G401 (cell line): ENCODE measurements around the gene ADGRD1. TPM values are rescaled to one million over a fixed set of nuclear protein-coding genes. Genes with fewer than 3 reads are reported as not detected.
"Not testable (repeated sequence)": the region's sequence is repeated elsewhere in the genome, so short reads cannot be mapped to it uniquely, and the experiment has no call there.

Source experiments
- DNase-seq: peaks from one replicate; pipeline ENCODE4 v3.0.0-alpha.2; 2015; ENCODE audit warnings: low spot score
- in situ Hi-C: cut with HindIII; loops from 2 replicates; pipeline ENCODE4 v1.10.0; 2016; ENCODE audit warnings: low sequenced_read_pairs, mixed read lengths
- total RNA-seq: library from RNA; depleted of rRNA; stranded (reverse); fragments of >200 nt; shearing (Covaris generic); gene quantifications from 2 replicates; pipeline ENCODE4 v1.2.3, GENCODE V29; 2014

ADGRD1 gene
- total RNA-seq, 1 experiment from 2014 or later, result 0.51 TPM

- DNase-seq, result peak; percentile 19
- in situ Hi-C loops, result no loop called here
These were observed 162.9 kb downstream of the ADGRD1 start for GRCh38 chr12:131116468-131117117.

GRCh38 chr12:131117438-131118245, 163.9 kb downstream of the ADGRD1 start:
- in situ Hi-C loops, result no loop called here
- no peak for DNase-seq

DNA sequence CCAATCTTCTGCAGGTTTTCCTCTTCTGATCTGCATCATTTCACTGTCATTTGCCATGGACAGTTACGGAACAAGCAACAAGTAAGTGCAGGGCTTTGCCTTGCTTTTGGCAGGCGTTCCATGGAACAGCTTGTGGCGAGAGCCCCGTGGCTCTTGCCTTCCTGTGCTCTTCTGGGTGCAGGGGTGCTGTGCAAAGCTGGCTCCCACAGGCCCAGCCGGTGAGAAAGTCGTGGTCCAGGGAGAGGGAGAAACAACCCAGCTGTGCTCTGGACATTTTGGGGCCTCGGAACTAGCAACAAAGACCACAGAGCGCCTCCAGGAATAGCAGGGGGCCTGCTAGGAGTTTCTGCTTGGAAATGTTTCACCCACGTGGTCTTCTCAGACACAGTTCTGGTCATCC, 164.7 kb downstream of the ADGRD1 start:
- DNase-seq, result no peak
- in situ Hi-C loops, result no loop called here

- DNase-seq, in situ Hi-C loops: not testable (repeated sequence)
These were observed 165.6 kb downstream of the ADGRD1 start for GRCh38 chr12:131119345-131119744.

DNA sequence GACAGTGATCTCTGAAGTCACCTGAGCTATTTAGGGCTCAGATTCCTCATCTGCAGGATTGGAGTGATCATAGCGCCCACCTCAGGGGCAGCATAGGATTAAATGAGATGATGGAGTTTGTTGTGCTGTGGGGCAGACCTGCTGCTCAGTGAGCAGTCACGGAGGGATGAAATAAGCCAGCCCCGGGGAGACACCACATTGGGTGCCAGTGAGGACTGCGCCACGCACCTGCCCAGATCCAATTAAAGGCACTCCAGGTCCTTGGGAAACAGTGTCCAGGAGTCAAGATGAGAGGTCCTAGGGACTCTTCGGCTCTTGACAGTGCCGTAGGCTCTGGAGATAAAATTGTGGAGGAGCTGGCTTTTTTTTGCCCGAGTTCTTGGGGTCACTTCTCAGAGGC, 166.2 kb downstream of the ADGRD1 start:
- in situ Hi-C loops, result no loop called here

DNA sequence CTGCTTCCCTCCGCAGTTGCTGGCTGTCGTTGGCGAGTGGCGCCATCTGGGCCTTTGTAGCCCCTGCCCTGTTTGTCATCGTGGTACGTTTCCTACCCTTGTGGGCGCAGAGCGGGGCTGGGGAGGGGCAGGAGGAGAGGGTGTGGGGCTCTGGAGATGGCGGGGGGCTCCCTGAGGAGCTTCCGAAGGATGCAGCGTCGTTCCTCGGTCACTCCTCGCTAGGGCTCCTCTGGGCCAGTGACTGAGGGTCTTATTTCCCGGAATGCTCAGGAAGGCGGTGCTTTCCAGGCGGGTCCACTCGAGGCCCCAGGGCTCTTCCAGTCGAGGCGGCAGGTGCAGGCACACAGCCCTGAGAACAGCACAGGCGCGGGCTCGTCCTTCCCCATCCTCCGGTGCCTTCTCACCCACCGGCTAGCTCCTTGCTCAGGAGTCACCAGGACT, 167.1 kb downstream of the ADGRD1 start:
- in situ Hi-C loops, result no loop called here
- DNase-seq, result no peak

More for the DNA sequence above, 166.2 kb downstream of the ADGRD1 start:
- no peak for DNase-seq

GRCh38 chr12:131121705-131122405, 168.1 kb downstream of the ADGRD1 start:
- in situ Hi-C loops, result no loop called here
- no peak for DNase-seq

GRCh38 chr12:131122631-131123030, 168.9 kb downstream of the ADGRD1 start:
- DNase-seq, result no peak
- in situ Hi-C loops, result no loop called here

DNA sequence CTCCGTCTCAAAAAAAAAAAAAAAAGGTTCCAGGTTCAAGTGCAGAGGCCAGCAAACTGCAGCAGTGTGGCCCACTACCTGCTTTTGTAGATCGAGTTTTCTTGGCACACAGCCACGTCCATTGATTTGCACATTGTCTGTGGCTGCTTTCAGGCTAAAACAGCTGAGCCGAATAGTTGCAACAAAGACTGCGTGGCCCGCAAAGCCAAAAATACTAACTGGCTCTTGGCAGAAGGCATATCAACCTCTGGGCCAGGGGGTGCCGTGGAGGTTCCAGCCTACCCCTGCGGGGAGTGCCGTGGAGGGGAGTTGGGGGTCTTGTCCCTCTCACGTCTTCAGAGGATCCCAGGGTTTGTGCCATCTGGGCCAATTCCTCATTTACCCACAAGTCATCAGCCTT, 170.1 kb downstream of the ADGRD1 start:
- DNase-seq, result no peak
- in situ Hi-C loops, result no loop called here

GRCh38 chr12:131124487-131125280, 171.0 kb downstream of the ADGRD1 start:
- in situ Hi-C loops, result no loop called here
- no peak for DNase-seq

- no peak for DNase-seq
- in situ Hi-C loops, result no loop called here
These were observed 173.0 kb downstream of the ADGRD1 start for GRCh38 chr12:131126662-131127173.

DNA sequence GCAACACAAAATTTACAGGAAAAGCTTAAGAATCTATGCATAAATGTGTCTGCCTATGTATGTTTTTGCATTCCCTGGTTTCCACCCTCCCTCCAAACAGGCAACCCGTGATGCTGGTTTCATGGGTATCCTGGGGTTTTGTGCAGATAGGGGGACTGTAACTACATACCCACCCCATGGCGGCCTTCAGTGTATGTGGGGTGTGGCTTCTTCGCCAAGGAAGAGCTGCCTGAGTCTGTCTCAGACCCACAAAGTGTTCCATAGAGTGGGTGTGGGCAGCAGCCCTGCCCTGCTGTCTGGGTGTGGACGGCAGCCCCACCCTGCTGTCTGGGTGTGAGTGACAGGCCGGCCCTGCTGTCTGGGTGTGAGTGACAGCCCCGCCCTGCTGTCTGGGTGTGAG, 174.8 kb downstream of the ADGRD1 start:
- in situ Hi-C loops, result no loop called here
- no peak for DNase-seq

GRCh38 chr12:131128966-131129619, 175.4 kb downstream of the ADGRD1 start:
- in situ Hi-C loops, result not testable (repeated sequence)

GRCh38 chr12:131129839-131130238, 176.1 kb downstream of the ADGRD1 start:
- DNase-seq, result no peak
- in situ Hi-C loops, result no loop called here

More at GRCh38 chr12:131128966-131129619, 175.4 kb downstream of the ADGRD1 start:
- DNase-seq, result not testable (repeated sequence)

DNA sequence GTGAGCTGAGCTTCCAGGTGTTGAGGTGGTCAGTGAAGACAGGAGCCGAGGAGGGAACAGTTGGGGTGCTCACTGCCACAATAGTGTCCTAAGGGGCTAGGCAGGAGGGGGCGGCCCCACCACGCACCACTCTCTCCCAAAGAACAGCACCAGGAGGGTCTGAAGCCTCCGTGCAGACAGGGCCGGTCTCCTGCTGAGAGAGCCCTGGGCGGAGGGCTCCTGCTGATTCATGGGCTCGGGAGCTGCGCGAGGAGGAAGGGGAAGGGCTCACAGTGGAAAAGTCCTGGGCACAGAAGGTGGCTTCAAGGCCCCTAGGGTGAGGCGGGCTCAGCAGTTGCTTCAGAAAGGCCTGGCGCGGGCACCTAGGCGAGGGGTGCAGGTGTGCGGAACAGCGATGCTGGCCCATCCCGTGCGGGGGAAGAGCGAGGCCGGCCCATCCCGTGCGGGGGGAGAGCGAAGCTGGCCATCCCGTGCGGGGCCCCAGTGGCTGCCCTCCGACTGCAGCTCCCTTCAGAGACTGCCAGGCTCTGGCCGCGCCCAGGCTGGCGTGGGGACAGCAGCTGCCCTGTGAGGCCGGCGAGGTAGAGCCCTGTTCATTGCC, 176.7 kb downstream of the ADGRD1 start:
- DNase-seq, result no peak
- in situ Hi-C loops, result no loop called here

DNA sequence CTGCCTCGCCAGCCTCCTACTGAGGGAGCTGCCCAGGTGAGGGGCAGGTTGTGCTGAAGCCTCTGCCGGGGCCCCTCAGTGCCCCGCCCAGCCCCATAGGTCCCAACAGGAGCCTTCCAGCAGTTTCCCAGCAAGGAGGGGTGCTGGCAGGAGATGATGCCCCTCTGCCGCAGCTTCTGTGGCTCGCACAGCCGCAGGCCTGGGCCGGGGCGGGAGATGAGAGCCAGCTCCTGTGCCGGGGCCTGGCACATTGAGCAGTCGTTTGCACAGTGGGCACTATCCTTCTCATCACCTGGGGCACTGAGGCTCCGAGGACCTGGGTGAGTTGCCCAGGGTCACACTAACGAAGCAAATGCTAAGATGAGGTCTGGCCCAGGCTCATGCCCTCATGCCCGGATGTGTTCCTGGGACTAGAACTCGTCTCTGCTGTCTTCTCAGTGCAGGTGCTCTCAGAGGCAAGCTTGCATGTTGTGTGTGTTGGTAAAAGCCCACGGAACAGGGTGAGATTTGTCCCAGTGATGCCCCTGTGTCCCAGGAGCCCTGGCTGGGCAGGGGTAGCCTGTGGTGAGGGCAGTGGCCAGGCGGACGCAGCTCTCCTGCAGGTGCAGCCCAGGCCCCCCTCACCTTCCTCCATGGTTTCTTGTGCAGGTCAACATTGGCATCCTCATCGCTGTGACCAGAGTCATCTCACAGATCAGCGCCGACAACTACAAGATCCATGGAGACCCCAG, 177.5 kb downstream of the ADGRD1 start:
- no peak for DNase-seq
- in situ Hi-C loops, result no loop called here

GRCh38 chr12:131131808-131132117, 178.1 kb downstream of the ADGRD1 start:
- in situ Hi-C loops, result no loop called here
- no peak for DNase-seq
